A549 (cell line): Measurements from ENCODE around the gene AKR1C8. TPM values are rescaled to one million over a fixed set of nuclear protein-coding genes. Genes with fewer than 3 reads are reported as not detected.

Source experiments
- ATAC-seq, 2 experiments: fragments of 200-7000 bp in 1 of 2; fragments of >200 bp in 1 of 2; cut with Nextera tagmentation in 1 of 2; cut with Tn5 transposase in 1 of 2; 3 replicates each; pipeline versions ENCODE4 v1.8.0 to v1.9.1; 2018 to 2020; ENCODE audit warnings: mild to moderate bottlenecking in 1 of 2, moderate library complexity in 1 of 2
- CTCF ChIA-PET: fragments of 300-600 bp; sonication (Branson Sonifier 250); formaldehyde crosslinking; extraction: SDS; loops from one replicate; lab custom pipeline; 2021; ENCODE audit warnings: antibody characterized with exemption, inconsistent platforms; lab: Yijun Ruan, JAX
- POLR2A ChIA-PET: fragments of 350-600 bp; formaldehyde crosslinking; extraction: SDS; loops from one replicate; lab custom pipeline; 2021; ENCODE audit warnings: antibody characterized with exemption, inconsistent platforms; lab: Yijun Ruan, JAX
- DNase-seq, 2 experiments: peaks; one replicate each; pipeline versions ENCODE4 v3.0.0 to v3.0.0-alpha.2; 2011 to 2016; ENCODE audit warnings: low read depth in 1 of 2, low spot score in 1 of 2
- FAIRE-seq: peaks from 2 replicates; lab custom pipeline; 2011; peaks lifted over from hg19 to GRCh38; lab: Jason Lieb, UNC
- H3K27ac ChIP-seq, 2 experiments: fragments of >200 bp; sonication (Bioruptor Twin); formaldehyde crosslinking; 3 replicates each; pipeline ENCODE4 v1.5.1; 2016 to 2017
- H3K4me1 ChIP-seq: fragments of >200 bp; sonication (Bioruptor Twin); formaldehyde crosslinking; 3 replicates; pipeline ENCODE4 v1.6.1; 2016
- H3K4me2 ChIP-seq: fragments of >200 bp; sonication (Bioruptor Twin); formaldehyde crosslinking; 3 replicates; pipeline ENCODE4 v1.6.1; 2016
- H3K4me3 ChIP-seq: fragments of >200 bp; sonication (Bioruptor Twin); formaldehyde crosslinking; 3 replicates; pipeline ENCODE4 v1.5.1; 2016
- H3K9me3 ChIP-seq: fragments of >200 bp; sonication (Bioruptor Twin); formaldehyde crosslinking; 3 replicates; pipeline ENCODE4 v1.6.1; 2016
- BHLHE40 ChIP-seq: IDR thresholded peaks from 2 replicates; pipeline ENCODE4 v1.6.1; 2012; ENCODE audit warnings: low read depth, low read length, inconsistent platforms
- EHF ChIP-seq: fragments of 250-450 bp; sonication (Bioruptor Pico); IDR thresholded peaks from 2 replicates; pipeline ENCODE4 v1.5.0; 2020; ENCODE audit warnings: mild to moderate bottlenecking
- ELK1 ChIP-seq: fragments of 150-350 bp; IDR thresholded peaks from 2 replicates; pipeline ENCODE4 v1.6.1; 2014; ENCODE audit warnings: low read depth, mild to moderate bottlenecking, low read length
- FOSB ChIP-seq: fragments of 250-450 bp; sonication (Bioruptor Pico); IDR thresholded peaks from 2 replicates; pipeline ENCODE4 v1.5.0; 2020; ENCODE audit warnings: mild to moderate bottlenecking, moderate library complexity
- FOSL2 ChIP-seq, 2 experiments: fragments of 450-650 bp in 1 of 2; fragments of >200 bp in 1 of 2; sonication (Bioruptor Twin) in 1 of 2; formaldehyde crosslinking; IDR thresholded peaks; 2 replicates each; pipeline versions ENCODE4 v1.5.0 to v1.6.1; 2016 to 2020; ENCODE audit warnings: mild to moderate bottlenecking in 1 of 2, moderate library complexity in 1 of 2
- HDAC2 ChIP-seq: fragments of 200-600 bp; sonication (generic); IDR thresholded peaks from 2 replicates; pipeline ENCODE4 v1.6.1; 2016
- HOXA7 ChIP-seq: fragments of 250-450 bp; sonication (Bioruptor Pico); IDR thresholded peaks from 2 replicates; pipeline ENCODE4 v1.5.0; 2020; ENCODE audit warnings: mild to moderate bottlenecking, moderate library complexity
- JUN ChIP-seq, 2 experiments: fragments of >200 bp; sonication (Bioruptor Twin); formaldehyde crosslinking; IDR thresholded peaks; 2 replicates in 1 of 2; 3 replicates in 1 of 2; pipeline ENCODE4 v1.6.1; 2016 to 2017
- KDM1A ChIP-seq: fragments of 200-600 bp; sonication (generic); IDR thresholded peaks from 2 replicates; pipeline ENCODE4 v1.6.1; 2016; ENCODE audit warnings: low read depth, mild to moderate bottlenecking
- MAFK ChIP-seq: fragments of 450-650 bp; IDR thresholded peaks from 2 replicates; pipeline ENCODE4 v1.6.1; 2014; ENCODE audit not compliant: partially characterized antibody
- POLR2AphosphoS2 ChIP-seq: conservative IDR thresholded peaks from 2 replicates; pipeline ENCODE4 v1.6.1; 2012; ENCODE audit warnings: low read length, improper control_type of control experiment, inconsistent platforms
- RARB ChIP-seq: fragments of 250-450 bp; sonication (Bioruptor Pico); IDR thresholded peaks from 2 replicates; pipeline ENCODE4 v1.8.0; 2021; ENCODE audit warnings: mild to moderate bottlenecking, moderate library complexity
- SMC3 ChIP-seq: fragments of >200 bp; sonication (Bioruptor Twin); formaldehyde crosslinking; IDR thresholded peaks from 3 replicates; pipeline ENCODE4 v1.6.1; 2018; ENCODE audit warnings: inconsistent platforms
- TP53 ChIP-seq: fragments of 250-450 bp; sonication (Bioruptor Pico); IDR thresholded peaks from 2 replicates; pipeline ENCODE4 v1.5.0; 2021; ENCODE audit warnings: mild to moderate bottlenecking, moderate library complexity
- ZSCAN20 ChIP-seq: fragments of 250-450 bp; sonication (Bioruptor Pico); IDR thresholded peaks from 2 replicates; pipeline ENCODE4 v1.8.0; 2022; ENCODE audit warnings: mild to moderate bottlenecking, moderate library complexity
- WGBS: methylation state at CpG from one replicate; pipeline ENCODE4 v1.1.6; 2017; ENCODE audit errors: missing lambda C conversion rate; 5-methylcytosine and 5-hydroxymethylcytosine counted together
- polyA plus RNA-seq, 4 experiments: library from polyadenylated mRNA; depleted of rRNA in 3 of 4; stranded (reverse); fragments of >200 nt; fragmentation: RNase III in 1 of 4; extraction: RNeasy Plus Mini Kit Qiagen cat#74134 plus additional on column Dnase treatment in 1 of 4; gene quantifications; 2 replicates in 3 of 4; 3 replicates in 1 of 4; pipeline ENCODE4 v1.2.3, GENCODE V29; 2011 to 2017

Gene AKR1C8
- polyA plus RNA-seq, 2 of the 4 experiments (the other 2 are of a cell fraction): 0.10 to 0.62 TPM

DNA sequence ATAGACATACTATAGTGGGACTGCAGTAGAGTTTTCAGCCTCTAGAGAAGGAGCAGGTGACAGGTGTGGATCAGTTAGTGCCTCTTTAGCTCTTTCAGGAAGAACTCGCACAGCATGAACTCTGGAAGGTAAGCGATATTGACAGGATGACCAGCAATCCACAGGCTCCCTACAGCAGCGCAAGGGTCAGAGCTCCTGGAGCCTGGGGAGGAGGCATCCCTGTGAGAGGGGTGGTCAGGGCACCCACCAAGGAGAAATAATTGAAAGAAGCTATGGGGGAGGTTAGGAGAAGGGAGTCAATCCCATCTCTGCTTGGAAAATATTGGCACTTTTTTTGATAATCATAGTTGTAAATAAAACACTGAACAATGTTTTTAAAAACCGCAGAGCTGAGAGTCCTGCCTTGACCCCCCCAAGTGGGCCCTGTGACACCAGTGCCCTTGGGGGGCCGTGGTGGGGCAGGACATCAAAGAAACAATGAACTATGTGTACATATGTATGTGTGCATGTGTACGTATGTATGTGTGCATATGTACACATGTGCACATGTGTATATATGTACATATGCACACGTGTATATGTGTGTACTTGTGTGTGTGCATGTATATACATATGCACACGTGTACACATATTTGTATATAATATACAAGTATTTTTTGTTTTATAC lies 77.0 kb downstream of the AKR1C8 start:
- ATAC-seq (peak; percentile 41 to 62; a peak in 5 of 6 replicates), DNase-seq (no peak), FAIRE-seq (no peak)
- Histone ChIP-seq H3K27ac (peak overlapping the region; percentile 18 to 48; a peak in 4 of 6 replicates), H3K4me2 (no peak overlapping the region), H3K4me3 (no peak overlapping the region), H3K9me3 (peaks cover 15% of the 10 kb centered on the region; the same call in 2 of the 3 replicates), H3K4me1 (peaks cover 52% of the 10 kb centered on the region)
- ChIA-PET POLR2A (interaction anchor here (1.6 kb wide), 1 partner anchor 89 kb away, joined by 4 read pairs; the partner anchor contains the start of gene AKR1C4), CTCF (interaction anchor here (1.0 to 1.3 kb wide), 2 partner anchors 9 to 14 kb away, joined by 3 read pairs; partner anchors contain the start of gene AKR1C3)
- WGBS: 79% methylated on average over 8 of the region's 8 CpGs
- TF ChIP-seq POLR2AphosphoS2: peak; percentile 79; the same call in 1 of the 2 replicates
- no peak for TF ChIP-seq MAFK
- peak; percentile 80; the same call in 1 of the 2 replicates for TF ChIP-seq KDM1A
- TF ChIP-seq TP53 (CRISPR knock-in tag): peak; percentile 29; the same call in 1 of the 2 replicates
- TF ChIP-seq HDAC2: no peak
- TF ChIP-seq FOSL2 (IDR thresholded peaks at IDR 0.05): no peak
- 0 out of 2 replicates have a peak, but pooled peaks have one; percentile 3 for TF ChIP-seq FOSL2 (CRISPR knock-in tag; IDR thresholded peaks at IDR 0.05)
- TF ChIP-seq JUN (IDR thresholded peaks at IDR 0.05): peak; percentile 13 to 17; a peak in 2 of 5 replicates
- TF ChIP-seq HOXA7: peak; percentile 92; the same call in 1 of the 2 replicates
- TF ChIP-seq FOSB (CRISPR knock-in tag): peak; percentile 78
- TF ChIP-seq SMC3: no peak
- peak; percentile 50; the same call in 1 of the 2 replicates for TF ChIP-seq EHF (CRISPR knock-in tag)
- no peak for TF ChIP-seq ELK1
- peak; percentile 61; the same call in 1 of the 2 replicates for TF ChIP-seq RARB (CRISPR knock-in tag)

- peaks cover 15% of the 10 kb centered on the region; the same call in 2 of the 3 replicates for H3K9me3 ChIP-seq
- DNase-seq (no peak), ATAC-seq (no peak), FAIRE-seq (no peak)
- no peak overlapping the region for H3K4me3 ChIP-seq
- WGBS: 87% methylated on average over 1 of the region's 1 CpG
- H3K27ac ChIP-seq: peak overlapping the region; percentile 47 to 67; a peak in 4 of 6 replicates
- H3K4me2 ChIP-seq: peak overlapping the region; percentile 62; the same call in 2 of the 3 replicates
- CTCF ChIA-PET: interaction anchor here (0.7 to 1.0 kb wide), 2 partner anchors 259 to 278 kb away, joined by 3 read pairs; no protein-coding TSS in a partner anchor
- POLR2A ChIA-PET: no interaction called here
- TF ChIP-seq JUN (IDR thresholded peaks at IDR 0.05) (peak in 1 of 2 experiments; percentile 17; a peak in 1 of 5 replicates), POLR2AphosphoS2 (peak; percentile 71; the same call in 1 of the 2 replicates), BHLHE40 (no peak)
- H3K4me1 ChIP-seq: peaks cover 63% of the 10 kb centered on the region
Measured at GRCh38 chr10:5106553-5106952, 78.4 kb downstream of the AKR1C8 start.

DNA sequence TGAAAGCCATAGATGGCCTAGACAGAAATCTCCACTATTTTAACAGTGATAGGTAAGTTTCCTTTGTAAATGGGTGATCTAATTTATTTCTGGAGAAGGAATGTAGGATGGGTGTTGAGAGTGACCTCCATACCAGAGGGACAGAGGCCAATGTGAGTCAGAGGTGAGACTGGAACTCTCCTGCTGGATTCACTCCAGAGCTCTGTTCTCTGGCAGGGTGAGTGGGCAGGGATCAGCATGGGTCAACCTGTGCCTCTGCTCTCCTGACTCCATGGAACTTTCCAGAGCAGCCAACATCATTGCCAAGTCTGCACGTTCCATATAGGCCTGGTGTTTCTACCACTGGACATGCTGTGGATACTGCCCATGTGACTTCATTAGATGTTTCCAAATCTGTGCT lies 79.3 kb downstream of the AKR1C8 start:
- WGBS: 91% methylated on average over 1 of the region's 1 CpG
- Histone ChIP-seq H3K4me2 (peak overlapping the region; percentile 62), H3K4me3 (peak overlapping the region; percentile 25; the same call in 2 of the 3 replicates)
- DNase-seq: no peak
- TF ChIP-seq ZSCAN20 (CRISPR knock-in tag): no peak
- no peak for TF ChIP-seq JUN (IDR thresholded peaks at IDR 0.05)
- TF ChIP-seq, all 56 proteins: peak for 0
- ChIA-PET CTCF (interaction anchor here (1.4 kb wide), 1 partner anchor 10 kb away, joined by 6 read pairs; no protein-coding TSS in a partner anchor), POLR2A (no interaction called here)
- H3K27ac ChIP-seq: peak overlapping the region; percentile 47 to 67; a peak in 5 of 6 replicates
- peaks cover 15% of the 10 kb centered on the region; the same call in 2 of the 3 replicates for H3K9me3 ChIP-seq
- no peak for ATAC-seq
- peaks cover 71% of the 10 kb centered on the region for H3K4me1 ChIP-seq
- no peak for FAIRE-seq

Other genes with a start within 250 kb of the AKR1C8 start
- gene AKR1C1, start 221.7 kb downstream of the AKR1C8 start, polyA plus RNA-seq (2011; rRNA removed): 1,148 and 1,445 TPM in 2 replicates
- 642 to 1,056 TPM (median 970 TPM) in 3 replicates for gene AKR1C1, start 221.7 kb downstream of the AKR1C8 start, polyA plus RNA-seq (2017; fragmentation: RNase III; extraction: RNeasy Plus Mini Kit Qiagen cat#74134 plus additional on column Dnase treatment)
- gene AKR1C2, start 181.3 kb downstream of the AKR1C8 start, polyA plus RNA-seq (2011; rRNA removed): 6,607 and 6,805 TPM in 2 replicates
- gene AKR1C2, start 181.3 kb downstream of the AKR1C8 start, polyA plus RNA-seq (2017; fragmentation: RNase III; extraction: RNeasy Plus Mini Kit Qiagen cat#74134 plus additional on column Dnase treatment): 5,292 to 5,660 TPM (median 5,410 TPM) in 3 replicates
- gene AKR1C3, start 90.7 kb downstream of the AKR1C8 start, polyA plus RNA-seq (2011; rRNA removed): 3,820 and 4,867 TPM in 2 replicates
- gene AKR1C3, start 90.7 kb downstream of the AKR1C8 start, polyA plus RNA-seq (2017; fragmentation: RNase III; extraction: RNeasy Plus Mini Kit Qiagen cat#74134 plus additional on column Dnase treatment): 1,744 to 2,157 TPM (median 1,998 TPM) in 3 replicates
- gene AKR1C4, start 11.7 kb upstream of the AKR1C8 start, polyA plus RNA-seq (2011; rRNA removed): 1.1 and 1.2 TPM in 2 replicates
- 0.37 to 0.58 TPM (median 0.54 TPM) in 3 replicates for gene AKR1C4, start 11.7 kb upstream of the AKR1C8 start, polyA plus RNA-seq (2017; fragmentation: RNase III; extraction: RNeasy Plus Mini Kit Qiagen cat#74134 plus additional on column Dnase treatment)
- not detected in 2 replicates for gene UCN3, start 179.8 kb upstream of the AKR1C8 start, polyA plus RNA-seq (2011; rRNA removed)
- gene UCN3, start 179.8 kb upstream of the AKR1C8 start, polyA plus RNA-seq (2017; fragmentation: RNase III; extraction: RNeasy Plus Mini Kit Qiagen cat#74134 plus additional on column Dnase treatment): 0.11 TPM in 1 of 3 replicates, not detected in the others
- 1.4 and 2.1 TPM in 2 replicates for gene TUBAL3, start 219.7 kb upstream of the AKR1C8 start, polyA plus RNA-seq (2011; rRNA removed)
- 0.34 to 0.37 TPM (median 0.36 TPM) in 3 replicates for gene TUBAL3, start 219.7 kb upstream of the AKR1C8 start, polyA plus RNA-seq (2017; fragmentation: RNase III; extraction: RNeasy Plus Mini Kit Qiagen cat#74134 plus additional on column Dnase treatment)
- gene NET1, start 227.4 kb upstream of the AKR1C8 start, polyA plus RNA-seq (2011; rRNA removed): 132 and 144 TPM in 2 replicates
- gene NET1, start 227.4 kb upstream of the AKR1C8 start, polyA plus RNA-seq (2017; fragmentation: RNase III; extraction: RNeasy Plus Mini Kit Qiagen cat#74134 plus additional on column Dnase treatment): 36.3 to 43.4 TPM (median 42.9 TPM) in 3 replicates